Spinal cord (tissue), 10 donors: ENCODE data around the gene TNF. TPM values are rescaled to one million over a fixed set of nuclear protein-coding genes. Genes with fewer than 3 reads are reported as not detected.

Source experiments
- DNase-seq, 6 donors: peaks; one replicate each; pipeline versions ENCODE4 v3.0.0 to v3.0.0-alpha.2; 2013 to 2015; ENCODE audit warnings: low spot score in 6 of 6, low read depth in 4 of 6
- H3K27ac ChIP-seq: one replicate; pipeline ENCODE4 v1.5.1; 2013; ENCODE audit warnings: low read depth, low read length, control low read depth
- H3K27me3 ChIP-seq: one replicate; pipeline ENCODE4 v1.6.1; 2013; ENCODE audit warnings: low read length; ENCODE audit not compliant: control insufficient read depth, insufficient read depth
- H3K36me3 ChIP-seq: one replicate; pipeline ENCODE4 v1.6.1; 2013; ENCODE audit warnings: low read length; ENCODE audit not compliant: control insufficient read depth, insufficient read depth
- H3K4me1 ChIP-seq: one replicate; pipeline ENCODE4 v1.6.1; 2013; ENCODE audit warnings: low read length; ENCODE audit not compliant: control insufficient read depth, insufficient read depth
- H3K4me3 ChIP-seq: one replicate; pipeline ENCODE4 v1.5.1; 2013; ENCODE audit warnings: low read depth, low read length, control low read depth
- H3K9me3 ChIP-seq: one replicate; pipeline ENCODE4 v1.6.1; 2013; ENCODE audit warnings: low read length; ENCODE audit not compliant: control insufficient read depth, insufficient read depth
- WGBS: methylation state at CpG from one replicate; pipeline ENCODE4 v1.1.5; 2013; ENCODE audit warnings: missing lambda C conversion rate; ENCODE audit not compliant: insufficient coverage; 5-methylcytosine and 5-hydroxymethylcytosine counted together
- polyA plus RNA-seq, 2 donors: library from polyadenylated mRNA; unstranded; fragments of 120-200 nt; gene quantifications; one replicate each; pipeline ENCODE4 v1.2.1, GENCODE V29; 2013; ENCODE audit not compliant: insufficient read length in 2 of 2
- total RNA-seq, 2 donors: library from RNA; depleted of rRNA in 1 of 2; stranded (reverse); fragments of 120-200 nt in 1 of 2; fragments of >200 nt in 1 of 2; gene quantifications; one replicate each; pipeline versions ENCODE4 v1.2.3 to v1.2.4, GENCODE V29; 2013 to 2014
- donor health status: healthy.

Gene TNF
- total and polyA plus RNA-seq, 4 donors, result 0.39 to 0.40 TPM; not detected in 2

DNA sequence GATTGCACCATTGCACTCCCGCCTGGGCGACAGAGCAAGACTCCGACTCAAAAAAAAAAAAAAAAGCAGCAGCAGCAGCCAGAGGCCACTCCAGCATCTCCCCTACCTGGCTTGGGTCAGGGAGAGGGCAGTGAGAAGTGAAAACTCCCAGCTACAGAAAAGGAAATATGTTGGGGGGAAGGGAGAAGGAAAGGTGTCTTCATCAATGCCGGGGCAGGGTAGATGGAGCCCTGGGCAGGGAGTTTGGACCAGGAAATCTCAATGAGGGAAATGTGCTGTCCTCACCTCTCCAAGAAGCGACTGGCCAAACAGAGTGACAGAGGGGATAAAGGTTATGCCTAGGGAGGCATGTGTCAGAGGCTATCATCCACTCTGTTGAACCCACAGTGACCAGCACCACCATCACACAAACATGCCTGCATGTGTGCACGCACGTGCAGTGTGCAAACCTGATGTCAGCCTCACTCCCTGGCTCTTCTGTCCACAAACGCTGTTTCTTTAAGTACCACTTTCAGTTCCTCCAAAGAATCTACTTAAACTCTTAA lies 38.8 kb downstream of the TNF start:
- Histone ChIP-seq H3K36me3 (no peaks in the 10 kb centered on the region), H3K27ac (no peak overlapping the region), H3K27me3 (no peaks in the 10 kb centered on the region), H3K4me3 (no peak overlapping the region), H3K9me3 (no peaks in the 10 kb centered on the region), H3K4me1 (no peaks in the 10 kb centered on the region)
- 71% methylated on average over 1 of the region's 8 CpGs for WGBS
- no peak for DNase-seq

DNA sequence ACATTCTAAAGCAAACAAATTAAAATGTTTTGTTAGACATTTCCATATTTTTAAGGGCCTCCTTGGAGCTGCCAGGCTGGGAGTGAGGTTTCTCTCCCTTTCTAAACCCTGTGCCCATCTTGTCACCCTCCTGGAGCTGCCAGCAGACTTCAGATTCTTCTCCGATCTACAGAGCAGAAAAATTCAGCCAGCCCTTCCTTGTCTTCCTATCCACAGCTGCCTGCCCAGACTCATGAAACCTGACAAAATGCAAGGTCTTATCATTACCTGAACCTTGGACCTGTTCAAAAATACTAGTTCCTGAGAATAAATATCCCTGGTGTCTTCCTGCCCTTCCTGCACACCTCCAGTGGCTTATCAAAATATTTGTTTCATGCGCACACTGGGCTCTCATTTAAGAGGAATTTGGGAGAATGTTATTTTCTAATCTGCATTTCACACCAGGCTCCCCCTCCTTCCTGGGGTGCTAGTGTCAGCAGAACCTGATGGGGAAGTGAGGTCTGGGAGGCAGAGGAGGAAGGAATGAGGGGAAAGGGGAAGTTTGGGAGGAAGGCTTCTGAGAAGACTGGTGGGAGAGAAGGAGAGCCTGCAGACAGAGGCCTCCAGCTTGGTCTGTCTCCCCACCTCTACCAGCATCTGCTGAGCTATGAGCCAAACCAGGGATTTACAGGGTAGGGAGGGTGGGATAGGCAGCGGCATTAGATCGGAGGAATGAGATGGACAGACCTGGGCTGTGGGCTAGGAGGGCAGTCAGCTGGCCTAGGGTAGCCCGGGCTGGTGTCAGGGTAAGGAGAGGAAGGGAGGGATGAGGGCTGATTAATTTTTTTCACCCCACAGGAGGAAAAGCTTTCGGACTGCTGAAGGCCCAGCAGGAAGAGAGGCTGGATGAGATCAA lies 39.6 kb downstream of the TNF start, which contains the start of gene AIF1:
Gene AIF1 (plus strand): TSS at position 551 of the 895 bp plus-strand sequence. CDS start 96 bp downstream, at position 647.
- no peaks in the 10 kb centered on the region for H3K36me3 ChIP-seq
- no peak for DNase-seq
- H3K27me3 ChIP-seq, result no peaks in the 10 kb centered on the region
- H3K9me3 ChIP-seq, result no peaks in the 10 kb centered on the region
- H3K4me3 ChIP-seq, result no peak within 1 kb of the TSS
- H3K4me1 ChIP-seq, result peaks cover 3% of the 10 kb centered on the region
- WGBS, result 100% methylated on average over 1 of the region's 6 CpGs
- no peak within 1 kb of the TSS for H3K27ac ChIP-seq

DNA sequence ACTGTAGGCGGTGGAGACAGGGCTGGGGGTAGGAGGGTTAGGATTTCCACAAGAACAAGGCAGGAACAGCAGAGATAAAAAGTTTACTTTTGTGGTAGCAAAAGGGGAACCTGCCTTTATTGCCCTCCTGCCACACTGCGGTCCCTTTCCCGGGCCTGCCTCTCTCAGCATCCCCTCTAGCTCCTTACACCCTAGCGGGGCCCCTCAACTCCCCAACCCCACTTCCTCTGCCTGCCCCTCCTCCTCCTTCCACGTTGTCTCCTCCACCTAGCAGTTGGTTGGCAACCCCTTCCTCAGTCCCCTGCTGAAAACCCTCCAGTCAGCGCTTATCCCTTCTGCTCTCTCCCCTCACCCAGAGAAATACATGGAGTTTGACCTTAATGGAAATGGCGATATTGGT lies 40.4 kb downstream of the TNF start:
- 38% methylated on average over 5 of the region's 7 CpGs for WGBS
- DNase-seq, result no peak
- Histone ChIP-seq H3K27ac (no peak overlapping the region), H3K27me3 (no peaks in the 10 kb centered on the region), H3K4me3 (no peak overlapping the region), H3K36me3 (no peaks in the 10 kb centered on the region), H3K4me1 (peaks cover 3% of the 10 kb centered on the region), H3K9me3 (no peaks in the 10 kb centered on the region)

DNA sequence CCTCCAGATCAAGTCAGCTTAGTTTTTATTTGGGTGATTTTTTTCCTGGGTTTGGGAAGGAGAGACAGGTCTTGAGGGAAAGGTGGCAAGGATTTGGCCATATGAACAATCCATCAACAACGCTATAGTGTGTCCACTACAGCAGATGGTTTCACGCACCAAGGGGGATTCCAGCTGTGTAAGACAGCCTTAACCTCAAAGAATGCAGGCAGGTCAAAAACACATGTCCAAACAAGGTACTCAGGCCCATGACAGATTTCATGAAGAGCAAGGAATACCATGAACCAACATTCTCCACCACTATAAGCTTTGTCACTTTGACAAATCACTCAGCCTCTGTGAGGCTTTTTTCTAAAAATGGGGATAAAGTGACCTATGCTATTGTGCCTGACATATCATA lies 41.6 kb downstream of the TNF start:
- 50% methylated on average over 1 of the region's 2 CpGs for WGBS
- no peak overlapping the region for H3K4me3 ChIP-seq
- H3K4me1 ChIP-seq, result peaks cover 7% of the 10 kb centered on the region
- no peaks in the 10 kb centered on the region for H3K27me3 ChIP-seq
- H3K9me3 ChIP-seq, result no peaks in the 10 kb centered on the region
- no peak for DNase-seq
- H3K36me3 ChIP-seq, result no peaks in the 10 kb centered on the region
- H3K27ac ChIP-seq, result no peak overlapping the region

DNA sequence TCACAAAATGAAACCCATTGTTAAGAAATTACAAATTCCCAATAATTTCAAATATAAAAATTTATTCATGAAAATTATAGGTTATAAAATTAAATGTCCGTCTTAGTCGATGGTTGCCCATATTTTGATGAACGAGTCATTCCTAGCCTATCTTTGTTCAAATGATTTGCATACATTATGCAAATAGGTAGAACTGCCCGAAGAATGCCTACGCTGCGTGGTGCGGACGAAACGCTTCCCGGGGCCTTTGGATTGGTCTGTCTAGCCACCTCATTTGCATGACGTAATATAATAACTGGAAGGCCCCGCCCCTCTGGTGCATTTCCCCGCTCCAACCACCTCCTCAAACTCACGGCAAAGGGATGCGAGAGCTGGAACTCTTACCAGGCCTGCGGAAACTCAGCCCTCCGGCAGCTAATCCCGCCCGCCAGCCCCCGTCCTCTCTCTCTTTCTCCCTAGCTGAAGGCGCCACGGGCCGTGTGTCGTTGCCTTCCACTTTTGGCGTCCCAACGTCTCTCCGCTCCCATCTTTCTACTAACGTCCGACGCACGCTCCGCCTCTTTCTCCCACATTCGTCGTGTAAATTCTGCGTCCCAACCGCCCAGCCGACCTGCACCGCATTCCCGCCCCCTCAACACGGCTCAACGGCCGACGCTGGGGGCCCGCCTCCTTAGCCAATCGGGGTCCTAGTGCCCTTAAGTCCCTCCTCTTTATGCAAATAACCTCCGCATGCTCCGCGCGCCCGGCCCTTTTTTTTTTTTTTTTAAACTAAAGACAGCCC lies 44.6 kb downstream of the TNF start:
- H3K9me3 ChIP-seq, result no peaks in the 10 kb centered on the region
- H3K36me3 ChIP-seq, result peaks cover 26% of the 10 kb centered on the region
- WGBS, result 0% methylated on average over 41 of the region's 50 CpGs

DNA sequence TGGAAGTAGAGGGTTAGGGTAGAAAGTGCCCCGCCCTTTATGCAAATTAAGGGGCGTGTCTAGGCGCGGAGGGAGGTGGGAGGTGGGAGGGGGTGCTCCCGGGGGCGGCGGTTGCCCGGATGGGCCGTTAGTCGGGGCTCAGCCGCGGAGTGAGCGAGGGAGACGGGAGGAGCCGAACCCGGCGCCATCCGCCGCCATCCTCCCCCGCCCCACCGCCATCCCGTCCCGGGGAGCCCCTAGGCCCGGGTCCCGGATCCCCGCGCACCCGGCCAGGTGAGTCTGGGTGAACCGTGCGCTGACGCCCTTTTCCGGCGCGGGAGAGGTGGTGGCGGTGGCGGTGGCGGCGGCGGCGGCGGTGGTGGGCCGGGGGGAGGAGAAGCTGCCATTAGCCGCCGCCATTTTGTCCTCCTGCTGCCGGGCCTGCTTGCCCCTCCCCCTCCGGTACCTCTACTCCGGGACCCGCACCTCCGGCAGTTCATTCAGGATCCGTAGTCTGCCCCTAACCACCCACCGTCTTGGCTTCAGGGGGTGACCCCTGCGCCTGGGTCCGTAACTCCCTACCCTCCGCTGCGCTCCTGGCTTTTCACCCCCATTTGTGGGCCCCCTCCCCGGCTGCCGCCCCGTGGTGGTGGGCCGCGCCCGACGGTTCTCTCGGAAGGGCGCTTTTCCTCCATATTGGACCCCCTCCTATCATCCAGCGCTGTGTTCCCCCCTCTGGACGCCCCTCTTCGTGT lies 45.4 kb downstream of the TNF start, which contains the start of gene PRRC2A:
Gene PRRC2A (plus strand): TSS at position 130 of the 734 bp plus-strand sequence. CDS start 2,075 bp downstream, outside the sequence.
- under 1% methylated on average over 53 of the region's 67 CpGs for WGBS
- peak within 1 kb of the TSS; percentile 99 for H3K4me3 ChIP-seq
- peak in 5 of 6 donors; percentile 22 to 92 (median 62) for DNase-seq

More for the DNA sequence above, 44.6 kb downstream of the TNF start:
- H3K27ac ChIP-seq, result peak overlapping the region; percentile 100
- H3K27me3 ChIP-seq, result no peaks in the 10 kb centered on the region
- peaks cover 13% of the 10 kb centered on the region for H3K4me1 ChIP-seq
- peak; percentile 96 to 100 (median 97) for DNase-seq
- peak overlapping the region; percentile 99 for H3K4me3 ChIP-seq

DNA sequence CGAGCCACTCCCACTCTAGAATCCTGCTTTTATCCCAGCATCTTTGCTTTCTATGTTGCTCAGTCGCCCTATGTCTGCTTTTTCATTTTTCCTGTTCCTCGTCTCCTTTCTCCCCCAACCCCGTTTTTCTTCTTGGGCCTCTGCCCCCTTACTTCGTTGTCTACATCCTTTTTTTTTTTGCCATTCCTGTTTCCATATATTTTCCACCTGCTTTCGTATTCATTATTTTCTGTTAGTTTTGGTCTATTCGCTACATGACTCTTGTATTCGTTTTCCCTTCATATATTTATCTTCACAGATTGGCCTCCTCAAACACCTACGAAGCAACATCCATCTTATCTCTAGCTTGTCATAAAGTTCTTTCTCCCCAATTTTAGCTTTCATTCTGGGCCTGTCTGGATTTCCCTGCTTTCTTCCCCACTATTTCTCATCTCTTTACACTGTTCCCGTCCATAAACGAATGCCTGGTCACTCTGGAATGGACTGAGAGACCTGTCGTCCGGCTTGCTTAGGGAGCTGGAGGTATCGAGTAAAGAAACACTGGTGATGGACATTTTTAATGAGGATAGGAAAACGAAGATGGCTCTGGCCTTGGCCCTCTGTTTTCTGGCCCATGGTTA lies 46.1 kb downstream of the TNF start:
- Histone ChIP-seq H3K27me3 (no peaks in the 10 kb centered on the region), H3K36me3 (peaks cover 40% of the 10 kb centered on the region), H3K4me1 (peaks cover 13% of the 10 kb centered on the region), H3K4me3 (peak overlapping the region; percentile 99), H3K9me3 (no peaks in the 10 kb centered on the region), H3K27ac (peak overlapping the region; percentile 100)
- WGBS, result 3% methylated on average over 12 of the region's 15 CpGs
- peak in 3 of 6 donors; percentile 3 to 19 (median 5) for DNase-seq

More for the DNA sequence above, 45.4 kb downstream of the TNF start, which contains the start of gene PRRC2A:
- peaks cover 33% of the 10 kb centered on the region for H3K36me3 ChIP-seq
- H3K9me3 ChIP-seq, result no peaks in the 10 kb centered on the region
- H3K4me1 ChIP-seq, result peaks cover 13% of the 10 kb centered on the region
- H3K27ac ChIP-seq, result peak within 1 kb of the TSS; percentile 100
- H3K27me3 ChIP-seq, result no peaks in the 10 kb centered on the region

DNA sequence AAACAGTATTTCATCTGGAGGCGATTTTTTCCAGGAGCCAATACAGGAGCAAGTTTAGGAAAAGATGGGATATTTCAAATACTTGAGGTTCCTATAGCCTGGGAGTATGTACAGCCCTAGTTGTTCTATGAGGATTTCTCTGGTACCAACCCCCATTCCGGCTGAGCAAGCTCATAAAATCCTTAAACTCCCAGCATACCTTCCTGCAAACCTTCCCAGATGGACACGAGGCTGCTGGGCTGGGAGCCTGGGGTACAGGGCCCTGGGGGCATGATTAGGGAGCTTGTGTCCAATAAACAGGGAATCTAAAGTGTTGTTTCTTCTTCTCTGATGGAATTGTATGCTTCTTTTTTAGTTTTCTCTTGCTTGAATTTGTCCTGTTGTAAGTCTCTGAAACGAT lies 46.6 kb downstream of the TNF start:
- Histone ChIP-seq H3K36me3 (peaks cover 46% of the 10 kb centered on the region), H3K9me3 (no peaks in the 10 kb centered on the region), H3K27me3 (no peaks in the 10 kb centered on the region), H3K27ac (peak overlapping the region; percentile 100), H3K4me3 (peak overlapping the region; percentile 99), H3K4me1 (peaks cover 13% of the 10 kb centered on the region)
- no peak for DNase-seq
- 29% methylated on average over 1 of the region's 4 CpGs for WGBS
